AML-193 (cell line): ENCODE data around the gene AGBL4.

Experiments used
- DNase-seq, 2 experiments: peaks; one replicate each; lab custom pipeline; 2025; lab: John Stamatoyannopoulos, UW

Gene AGBL4

DNA sequence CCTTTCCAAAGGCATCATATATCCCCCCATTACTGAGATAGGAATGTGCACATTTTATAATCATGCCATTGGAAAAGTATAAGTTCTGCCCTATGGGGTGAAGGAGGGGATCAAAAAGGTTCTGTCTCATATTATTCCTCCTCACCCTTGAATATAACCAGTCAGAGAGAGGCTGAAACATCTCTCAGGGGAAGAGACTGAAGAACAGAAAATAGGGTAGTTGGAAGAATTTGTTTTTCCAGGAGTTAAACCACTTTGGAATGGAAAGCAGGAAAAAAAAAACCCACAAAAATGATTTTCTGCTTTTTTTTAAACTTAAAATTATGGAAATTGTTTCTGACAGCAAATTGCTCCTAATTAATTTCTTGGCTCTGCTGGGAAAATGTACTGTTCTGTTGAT, 1194.3 kb downstream of the AGBL4 start:
- no peak for DNase-seq

DNA sequence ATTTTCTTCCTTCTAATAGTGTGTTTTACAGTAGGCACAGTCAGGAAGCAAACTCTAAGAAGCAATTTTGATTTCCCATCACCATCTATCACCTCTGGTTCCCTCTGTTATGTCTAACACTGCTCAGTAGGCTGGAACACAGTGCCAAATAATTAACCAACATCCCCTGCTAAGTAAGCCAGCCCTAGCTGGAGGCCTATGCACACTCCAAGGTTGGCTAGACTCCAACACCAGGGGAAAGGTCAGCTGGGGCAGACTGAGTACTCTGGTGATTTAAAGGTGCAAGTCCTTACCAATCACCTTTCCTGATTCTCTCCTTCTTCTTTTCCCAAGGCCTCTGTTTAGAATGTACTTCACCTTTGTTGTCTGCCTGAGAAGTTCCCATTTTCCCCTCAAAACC, 1200.6 kb downstream of the AGBL4 start:
- DNase-seq, result no peak

DNA sequence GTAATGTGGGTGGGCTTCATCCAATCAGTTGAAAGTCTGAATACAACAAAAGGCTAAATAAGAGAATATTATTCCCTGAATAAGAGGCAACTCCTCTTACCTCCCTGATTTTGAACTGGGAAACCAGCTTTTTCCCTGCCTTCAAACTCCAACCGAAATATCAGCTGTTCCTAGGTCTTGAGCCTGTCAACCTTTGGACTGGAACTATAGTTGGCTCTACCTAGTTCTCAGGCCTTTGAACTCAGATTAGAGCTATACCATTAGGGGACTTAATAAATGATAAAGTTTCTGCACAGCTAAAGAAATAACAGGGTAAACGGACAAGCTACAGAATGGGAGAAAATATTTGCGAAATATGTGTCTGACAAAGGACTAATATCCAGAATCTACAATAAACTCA, 1203.3 kb downstream of the AGBL4 start:
- no peak for DNase-seq

DNA sequence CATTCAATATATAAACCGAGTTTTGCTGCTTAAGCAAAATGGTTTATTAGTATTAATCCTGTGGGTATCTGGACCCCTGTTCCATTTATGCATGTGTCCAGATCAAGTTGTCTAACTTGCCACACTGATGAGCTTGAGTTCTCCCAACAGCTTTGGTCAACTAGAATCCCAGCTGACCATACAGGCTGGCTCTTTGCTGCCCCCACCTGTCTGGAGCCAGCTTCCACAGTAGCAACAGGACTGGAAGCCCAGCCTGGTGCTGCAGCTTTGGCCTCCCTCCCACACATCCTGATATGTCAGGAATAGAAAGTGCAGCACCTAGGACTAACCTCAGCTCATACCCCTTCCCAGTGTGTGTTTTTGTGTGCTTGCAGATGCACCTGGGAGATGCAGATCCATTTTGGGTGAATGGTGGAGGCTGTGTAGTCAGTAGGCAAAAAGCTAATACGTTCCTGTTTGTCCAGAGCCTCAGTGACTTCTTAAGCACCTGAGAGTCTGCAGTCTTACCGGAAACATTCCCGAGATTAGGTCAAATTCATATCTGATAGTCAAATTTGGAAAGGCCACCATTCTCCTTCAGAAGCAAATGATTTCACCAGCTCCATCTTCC, 1206.1 kb downstream of the AGBL4 start:
- peak; percentile 45 to 58 for DNase-seq

DNA sequence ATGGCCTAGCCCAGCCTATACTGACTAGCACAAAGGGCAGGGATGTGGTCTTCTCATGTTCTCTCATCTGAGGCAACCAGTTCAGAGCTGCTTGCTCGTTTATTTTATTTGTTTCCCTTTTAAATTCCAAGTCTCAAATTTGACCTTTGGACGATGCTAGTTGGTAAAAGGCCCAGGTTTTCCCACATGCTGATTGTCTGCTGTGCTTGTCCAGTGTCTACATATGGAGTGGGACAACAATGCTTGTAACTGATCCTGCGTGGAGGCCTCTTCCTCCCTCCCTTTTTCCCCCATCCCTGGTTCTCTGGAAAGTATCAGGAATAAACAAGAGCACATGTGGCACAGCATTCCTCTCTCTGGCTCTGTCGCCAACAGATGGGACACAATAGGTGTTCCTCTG, 1213.0 kb downstream of the AGBL4 start:
- no peak for DNase-seq

DNA sequence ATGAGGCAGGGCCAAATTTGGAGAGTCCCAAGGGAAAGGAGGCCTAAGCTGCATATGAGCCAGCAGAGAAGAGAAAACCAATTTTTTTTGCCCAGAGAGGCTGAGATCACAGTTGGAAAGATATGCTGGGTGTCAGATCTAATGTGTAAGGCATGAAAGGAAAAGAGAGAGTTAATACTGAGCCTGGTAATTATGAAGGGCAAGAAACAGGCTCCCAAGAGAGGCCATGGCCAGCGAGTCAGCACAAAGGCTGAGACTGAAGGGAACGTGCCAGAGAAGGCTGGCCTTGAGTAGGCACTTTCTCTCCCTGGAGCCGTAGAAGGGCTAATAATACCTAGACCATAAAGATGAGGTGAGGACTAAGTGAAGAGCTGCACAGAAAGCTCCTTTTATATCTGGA, 1215.3 kb downstream of the AGBL4 start:
- no peak for DNase-seq

DNA sequence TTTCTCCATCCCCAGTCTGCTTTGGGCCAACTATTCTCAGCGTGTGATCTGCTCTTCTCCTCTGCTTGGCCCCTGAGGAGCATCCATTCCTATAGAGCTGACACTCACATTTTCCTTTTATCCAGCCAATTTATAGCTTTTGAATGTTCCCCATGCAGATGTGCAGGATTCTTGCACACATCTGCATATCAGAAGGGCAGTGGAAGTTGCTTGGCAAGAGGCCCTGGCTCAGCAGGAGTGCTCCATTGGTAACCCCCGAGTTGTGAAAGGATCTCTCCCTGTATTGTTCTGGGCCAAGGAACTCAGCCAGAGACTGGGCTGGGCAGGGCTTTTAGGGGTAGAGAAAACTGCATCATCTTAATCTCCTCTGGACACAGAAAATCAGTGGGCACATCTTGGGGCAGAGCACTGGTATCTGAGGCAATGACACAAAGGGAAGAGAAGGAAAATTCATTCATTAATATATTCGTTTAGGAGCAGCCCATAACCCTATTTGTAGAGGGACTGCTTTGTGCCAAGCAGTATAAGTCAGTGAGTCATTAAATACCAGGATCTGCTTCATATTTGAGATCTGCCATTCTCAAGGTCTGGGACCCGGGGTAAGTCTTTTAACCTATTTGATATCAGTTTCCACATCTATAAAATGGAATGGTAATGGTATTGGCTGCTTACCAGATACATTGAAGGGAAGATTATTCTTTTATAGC, 1216.0 kb downstream of the AGBL4 start:
- DNase-seq, result no peak

DNA sequence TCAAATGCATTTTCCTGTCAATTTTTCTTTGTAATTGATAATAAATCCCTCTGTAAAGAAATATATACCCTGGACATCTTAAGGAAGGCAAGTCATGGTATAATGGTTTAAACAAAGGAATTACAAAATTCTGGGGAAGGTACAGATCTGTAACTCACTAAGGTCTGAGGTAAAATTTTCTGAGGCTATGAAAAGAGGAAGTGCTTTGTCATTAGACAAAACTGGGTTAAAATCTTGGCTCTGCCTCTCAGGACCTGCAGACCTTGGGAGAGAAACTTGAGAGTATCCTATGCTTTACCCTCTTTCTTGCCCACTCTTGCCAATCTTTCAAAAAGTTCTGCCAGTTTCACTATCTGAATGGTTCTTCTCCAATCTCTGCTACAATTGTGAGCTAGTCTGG, 1220.3 kb downstream of the AGBL4 start:
- DNase-seq, result peak; percentile 46 to 52

DNA sequence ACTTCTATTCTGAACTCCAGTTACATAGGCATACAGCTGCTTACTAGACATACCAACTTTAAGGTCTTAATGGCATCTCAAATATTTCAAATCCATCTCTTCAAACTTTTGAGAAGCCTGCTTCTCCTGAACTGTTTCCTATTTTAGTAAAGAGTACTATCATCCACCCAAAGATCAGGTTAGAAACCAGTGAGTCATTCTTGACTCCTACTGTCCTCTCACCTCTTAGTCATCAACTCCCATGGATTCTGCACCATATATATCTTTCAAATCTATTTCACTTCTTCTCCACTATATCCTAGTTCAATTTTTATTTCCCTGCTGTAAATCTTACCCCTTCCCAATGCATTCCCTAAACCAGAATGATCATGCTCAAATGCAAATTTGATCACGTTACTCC, 1228.9 kb downstream of the AGBL4 start:
- no peak for DNase-seq

DNA sequence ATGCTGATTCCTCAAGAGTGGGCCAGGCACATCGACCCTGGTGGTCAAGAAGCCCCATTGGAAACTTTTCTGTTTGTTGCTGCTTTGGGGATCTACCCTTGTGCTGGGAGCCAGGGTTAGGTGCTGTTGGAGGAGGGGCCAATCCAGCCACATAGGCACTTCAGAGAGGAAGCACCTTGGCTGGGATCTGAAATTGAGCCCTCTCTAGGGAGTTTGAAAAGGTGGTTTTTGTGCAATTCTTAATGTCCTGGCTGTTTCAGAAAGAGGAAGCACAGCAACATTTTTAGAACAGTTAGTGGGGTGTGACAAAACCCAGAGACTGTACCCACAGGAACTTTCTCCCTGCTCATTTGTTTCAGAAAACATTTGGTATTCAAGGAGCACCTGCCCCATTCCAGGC, 1229.9 kb downstream of the AGBL4 start:
- DNase-seq, result peak; percentile 86

DNA sequence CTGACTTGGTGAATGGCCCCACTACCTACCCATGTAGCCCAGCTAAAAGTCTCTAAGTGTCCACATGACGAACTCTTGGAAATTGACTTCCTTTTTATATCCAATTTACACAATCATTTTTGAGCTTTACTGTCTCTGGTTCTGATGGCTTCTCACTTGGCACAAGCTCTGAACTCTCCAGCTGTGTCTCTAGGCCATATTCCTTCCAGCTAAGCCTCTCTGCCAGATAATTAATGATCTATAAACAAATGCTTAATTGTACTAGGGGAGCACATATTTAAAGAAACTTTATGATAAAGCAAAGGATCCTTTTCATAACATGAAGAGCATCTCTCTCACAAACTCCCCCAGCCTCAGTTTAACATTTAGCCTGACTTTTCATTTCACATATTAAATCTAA, 1230.8 kb downstream of the AGBL4 start:
- peak; percentile 13 to 14 for DNase-seq

DNA sequence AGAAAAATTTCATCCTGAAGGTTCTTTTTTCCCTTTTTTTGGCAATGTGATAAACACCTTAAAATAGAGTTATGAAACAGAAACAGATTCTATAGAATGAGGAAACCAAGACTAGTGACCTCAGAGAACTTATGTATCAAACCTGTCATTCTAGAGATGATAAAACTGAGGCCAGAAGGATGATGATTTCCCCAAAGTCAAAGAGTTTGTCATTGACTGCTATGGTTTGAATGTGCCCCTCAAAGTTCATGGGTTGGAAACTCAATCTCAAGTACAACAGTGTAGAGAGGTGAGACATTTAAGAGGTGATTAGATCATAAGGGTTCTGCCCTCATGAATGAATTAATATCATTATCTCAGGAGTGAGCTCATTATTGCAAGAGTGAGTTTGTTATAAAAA, 1233.4 kb downstream of the AGBL4 start:
- no peak for DNase-seq

DNA sequence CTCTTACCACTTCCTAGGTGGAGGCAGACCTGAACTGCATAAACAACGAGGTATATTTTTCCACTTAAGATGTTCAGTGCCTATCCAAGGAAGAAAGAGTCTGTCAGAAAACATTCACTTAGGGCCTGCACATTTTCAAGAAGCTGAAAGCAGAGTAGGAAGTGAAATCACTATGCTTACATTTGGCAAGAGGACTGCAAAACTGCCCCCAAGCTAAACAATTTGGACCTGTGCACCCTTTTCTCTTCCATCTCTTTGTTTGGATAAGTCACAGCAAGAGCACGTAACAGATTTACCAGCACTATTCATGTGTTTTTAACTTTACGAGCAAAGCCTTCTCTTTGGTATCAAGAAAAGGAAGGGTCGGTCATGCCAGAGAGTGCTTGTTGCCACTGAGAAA, 1233.9 kb downstream of the AGBL4 start:
- DNase-seq, result peak in 1 of 2 experiments; percentile 12

DNA sequence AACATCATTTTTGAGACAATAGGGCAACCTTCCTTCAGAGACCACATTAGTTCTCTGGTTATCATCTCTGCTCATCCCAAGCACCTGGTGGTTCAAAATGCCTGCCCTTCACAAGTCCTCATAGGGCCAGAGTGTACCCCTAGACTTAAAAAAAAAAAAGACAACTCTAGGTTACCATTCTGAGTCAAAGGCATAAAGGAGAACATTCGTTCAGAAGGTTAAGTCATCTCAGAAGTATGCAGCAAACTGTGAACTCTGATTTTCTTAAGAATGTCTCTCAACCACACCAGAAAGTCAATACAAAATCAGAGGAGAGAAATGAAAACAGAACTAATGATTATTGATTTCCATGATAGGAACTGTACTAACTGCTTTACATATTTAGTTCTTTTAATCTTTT, 1237.9 kb downstream of the AGBL4 start:
- DNase-seq, result no peak

DNA sequence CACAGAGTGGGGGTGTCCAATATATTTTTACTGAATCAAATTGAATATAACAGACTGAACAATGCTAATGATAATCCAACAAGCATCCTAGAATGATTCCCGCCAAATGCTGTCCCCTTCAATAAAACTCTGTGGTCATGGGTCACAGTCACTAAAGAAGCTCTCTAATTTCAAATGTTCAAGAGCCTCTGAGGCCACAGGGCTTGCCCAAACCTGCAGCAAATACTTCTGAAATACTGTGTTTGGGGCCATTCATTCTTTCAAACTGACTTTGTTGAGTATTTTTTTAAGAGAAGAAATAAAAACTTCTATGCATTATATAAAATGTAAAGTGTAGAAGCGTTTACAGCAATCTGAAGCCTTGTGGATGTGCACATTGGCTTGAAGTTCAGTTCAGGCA, 1239.5 kb downstream of the AGBL4 start:
- DNase-seq, result no peak

DNA sequence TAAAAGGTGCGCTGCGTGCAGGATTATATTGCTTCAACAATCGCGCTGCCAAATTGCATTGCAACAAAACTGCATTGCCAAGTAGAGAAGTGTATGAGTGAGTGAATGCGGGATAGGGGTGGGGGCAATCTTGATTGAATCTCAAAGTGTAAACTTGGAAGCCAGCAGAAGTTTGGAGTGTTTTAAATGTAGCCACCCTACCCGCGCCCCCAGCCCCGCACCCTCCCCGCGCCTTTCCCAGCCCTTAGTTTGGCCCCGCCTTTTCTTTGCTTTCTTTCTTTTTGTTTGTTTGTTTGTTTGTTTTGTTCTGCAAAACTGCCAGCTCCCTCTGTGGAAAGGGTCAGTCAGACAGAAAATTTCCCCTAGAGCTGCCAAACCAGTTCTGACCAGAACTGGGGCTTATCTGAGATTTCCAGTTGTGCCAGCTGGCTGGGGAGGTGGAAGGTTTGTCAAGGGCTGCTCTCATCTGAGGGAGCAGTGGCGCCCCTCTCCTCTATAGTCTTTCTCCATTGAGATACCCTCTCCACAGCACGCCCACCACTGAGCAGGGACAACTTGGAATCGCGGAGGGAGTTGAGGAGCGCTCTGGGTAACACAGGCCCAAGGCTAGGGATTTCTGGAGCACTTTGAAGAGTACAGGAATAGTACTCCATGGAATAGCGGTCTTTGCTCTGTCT, 1246.4 kb downstream of the AGBL4 start:
- no peak for DNase-seq

DNA sequence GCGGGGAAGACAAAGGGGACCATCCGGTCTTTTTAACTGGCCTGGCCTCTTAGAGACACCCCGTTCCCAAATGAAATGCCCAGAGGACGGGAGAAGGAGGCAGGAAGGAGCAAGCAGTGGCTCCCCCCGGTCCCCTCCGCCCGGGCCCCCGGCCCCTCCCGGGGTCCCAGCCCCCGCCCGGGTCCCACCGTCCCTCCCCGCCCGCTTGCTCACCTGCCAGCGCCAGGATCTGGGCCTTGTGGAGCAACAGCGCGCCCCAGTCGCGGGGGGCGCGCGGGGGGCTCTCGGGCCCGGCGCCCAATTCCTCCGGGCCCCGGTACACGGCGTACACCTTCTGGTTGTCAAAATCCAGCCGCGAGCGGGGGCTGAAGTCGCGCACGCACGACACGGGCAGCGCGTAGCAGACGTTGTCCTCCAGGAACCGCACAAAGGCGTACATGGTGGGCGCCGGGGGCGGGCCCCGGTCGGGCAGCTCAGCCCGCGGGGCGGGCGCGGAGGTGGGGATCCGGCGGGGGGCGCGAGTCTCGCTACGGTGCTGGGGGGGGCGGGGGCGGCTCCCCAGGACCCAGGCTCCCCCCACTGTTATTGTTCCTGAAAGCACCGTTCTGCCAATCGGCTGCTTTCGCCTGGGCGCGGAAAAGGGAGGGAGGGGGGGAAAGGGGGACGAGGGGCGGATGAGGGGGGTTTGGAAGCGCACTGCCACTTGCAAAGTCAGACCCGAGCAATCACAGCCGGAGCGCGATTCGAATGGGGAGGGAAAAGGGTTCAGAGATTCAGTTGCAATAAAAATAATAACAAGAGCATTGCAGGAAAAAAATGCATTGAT, 1247.1 kb downstream of the AGBL4 start, which contains the start of gene BEND5:
Gene BEND5, minus strand, starts transcription at position 499 of the 826 bp plus-strand sequence. Its CDS starts 60 bp downstream, at position 439.
- peak; percentile 22 to 28 for DNase-seq

DNA sequence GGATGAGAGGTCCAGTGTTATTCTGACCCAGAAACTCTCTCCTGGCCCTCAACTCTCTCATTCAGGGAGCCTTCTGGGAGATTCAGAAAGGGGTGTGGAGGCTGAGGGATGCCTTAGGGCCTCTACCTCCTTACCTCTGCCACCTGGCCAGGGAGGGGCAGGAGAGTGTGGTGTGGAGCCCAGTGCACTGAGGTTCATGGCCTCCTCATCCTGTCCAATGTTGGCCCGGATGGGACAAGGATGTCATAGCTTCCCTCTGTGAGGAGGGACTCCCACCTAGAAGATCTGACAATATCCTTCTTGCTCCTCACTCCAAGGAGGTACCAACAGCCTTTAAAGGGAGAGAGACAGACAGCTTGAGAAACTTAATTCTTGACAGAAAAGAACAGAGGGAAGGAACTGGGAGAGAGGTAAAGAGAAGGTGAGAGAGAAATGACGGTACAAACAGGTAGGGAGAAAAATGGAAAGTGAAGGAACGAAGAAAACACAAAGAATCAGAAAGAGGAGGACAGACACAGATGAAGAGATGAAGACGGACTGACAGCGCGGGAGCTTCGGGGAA, 1247.8 kb downstream of the AGBL4 start:
- no peak for DNase-seq

DNA sequence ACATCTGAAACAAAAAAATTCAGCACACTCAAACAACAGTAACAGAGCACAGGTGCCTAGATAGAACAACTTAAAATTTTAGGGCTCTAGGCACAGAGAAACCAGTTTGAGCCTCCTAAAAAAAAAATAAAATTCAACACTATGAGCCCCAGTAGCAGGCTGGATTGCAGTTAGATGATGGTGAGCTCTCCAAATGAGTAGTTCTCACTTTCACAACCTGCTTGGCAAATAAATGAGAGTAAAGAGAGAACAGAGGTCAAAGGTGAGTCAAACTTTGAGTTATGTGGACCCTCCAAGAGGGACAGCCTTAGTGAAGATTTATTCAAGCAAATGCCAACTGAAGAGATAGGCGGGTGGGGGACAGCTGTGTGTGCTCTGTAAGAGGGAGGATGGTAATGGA, 1250.6 kb downstream of the AGBL4 start:
- DNase-seq, result no peak

DNA sequence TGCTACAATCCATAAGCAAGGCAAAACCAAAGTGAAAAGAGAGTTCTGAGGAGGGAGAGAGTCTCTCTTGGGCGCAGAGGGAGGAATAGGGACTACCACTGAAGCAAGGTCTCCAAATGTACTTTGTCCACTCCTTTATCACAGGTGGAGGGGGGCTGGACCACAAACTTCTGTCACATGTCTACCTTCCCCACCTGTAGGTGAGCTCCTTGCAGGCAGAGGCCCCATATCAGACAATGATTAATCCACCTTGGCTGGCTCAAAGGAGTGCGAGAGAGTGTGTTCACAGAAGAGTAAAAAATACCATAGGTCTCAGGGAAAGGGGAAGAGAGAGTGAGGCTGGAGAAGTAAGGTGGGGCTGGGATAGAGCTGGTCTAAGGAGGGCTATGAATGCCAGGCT, 1251.5 kb downstream of the AGBL4 start:
- no peak for DNase-seq

DNA sequence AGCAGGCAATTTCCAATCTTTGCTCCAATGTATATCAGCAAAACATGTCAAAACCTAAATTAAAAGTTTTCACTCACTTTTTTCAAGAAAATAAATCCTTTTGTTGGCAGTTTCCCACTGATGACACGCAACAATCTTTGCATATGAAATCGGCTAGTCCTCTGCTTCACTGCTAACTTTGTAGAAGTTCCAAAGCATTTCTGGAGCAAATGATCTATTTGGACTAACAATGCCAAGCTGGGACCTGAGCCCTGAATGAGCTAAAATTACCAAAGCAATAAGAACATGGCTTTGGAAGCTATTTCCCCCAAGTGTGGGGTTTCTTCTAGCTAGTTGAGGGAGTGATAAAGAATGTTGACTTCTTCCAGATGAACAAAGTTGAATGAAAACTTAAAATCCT, 1252.2 kb downstream of the AGBL4 start:
- DNase-seq, result no peak

DNA sequence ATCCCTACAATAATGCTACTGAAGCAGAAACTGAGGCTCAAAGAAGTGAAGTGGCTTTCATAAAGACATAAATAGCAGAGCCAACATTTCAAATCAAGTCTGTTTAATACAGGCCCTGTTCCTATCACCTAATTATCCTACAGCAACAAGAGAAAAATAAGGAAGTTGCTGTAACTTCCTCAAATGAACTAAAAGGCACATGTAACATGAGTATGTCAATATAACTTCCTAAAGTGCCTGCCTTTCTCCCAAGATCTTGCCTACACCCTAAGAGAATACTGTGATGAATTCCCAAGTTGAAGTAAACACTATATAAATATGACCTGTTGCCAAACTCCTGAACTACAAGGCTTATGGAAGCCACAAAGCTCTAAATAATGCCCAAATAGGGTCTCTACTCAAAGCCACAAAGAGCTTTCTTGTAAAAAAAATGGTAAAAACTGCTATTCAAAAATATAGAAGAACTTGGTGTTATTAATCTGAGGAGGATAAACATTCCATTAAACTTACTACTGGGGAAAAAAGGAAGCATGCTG, 1255.7 kb downstream of the AGBL4 start:
- peak; percentile 60 to 73 for DNase-seq
